Dedifferentiated amniotic fluid mesenchymal stem cell (primary cell): ENCODE data around the gene HOXC6.

Experiments used
- DNase-seq: peaks from one replicate; pipeline ENCODE4 v3.0.0-alpha.2; 2016; ENCODE audit errors: extremely low spot score

HOXC6 gene

DNA sequence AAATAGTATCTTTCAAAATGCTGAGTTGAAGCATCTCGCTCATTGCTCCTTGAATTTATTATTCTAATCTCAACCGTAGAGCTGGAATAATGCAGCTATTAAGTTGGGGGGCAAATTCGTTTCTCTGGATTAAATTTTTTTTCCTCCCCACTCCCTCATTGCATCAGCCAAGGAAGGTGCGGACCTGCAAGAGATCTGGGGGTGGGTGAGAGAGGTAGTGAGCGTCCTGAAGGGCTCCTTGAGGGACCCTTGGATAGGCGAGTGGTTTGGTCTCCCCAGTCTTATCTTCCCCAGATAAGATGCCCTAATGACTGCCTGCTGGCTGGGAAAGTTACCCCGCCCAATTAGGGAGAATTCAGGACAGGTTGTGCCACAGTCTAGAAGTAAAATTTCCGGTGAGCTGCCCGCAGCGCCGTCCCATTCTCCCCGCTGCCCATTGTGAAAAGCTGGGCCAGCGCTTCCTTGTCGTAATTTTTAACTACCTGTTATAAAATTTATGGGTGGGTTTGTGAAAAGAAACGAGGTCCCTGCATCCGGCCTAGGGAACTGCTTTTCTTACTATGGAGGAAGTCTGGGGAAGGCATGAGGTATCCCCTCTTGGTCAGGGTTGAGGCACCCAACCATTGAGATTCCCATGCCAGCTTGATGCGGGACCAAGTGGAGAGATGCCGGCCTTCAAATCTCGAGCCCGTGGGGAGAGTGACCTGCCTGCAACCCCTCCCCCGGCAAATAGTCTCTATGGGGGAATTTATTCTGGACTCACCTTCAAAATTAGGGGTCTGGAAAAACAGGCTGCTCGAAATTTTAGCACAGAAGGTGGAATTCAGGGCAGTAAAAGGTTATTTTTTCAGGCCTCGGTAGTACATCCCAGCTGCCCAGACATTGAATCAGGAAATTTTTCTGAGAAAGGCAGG, 13.0 kb upstream of the HOXC6 start:
- DNase-seq = no peak

DNA sequence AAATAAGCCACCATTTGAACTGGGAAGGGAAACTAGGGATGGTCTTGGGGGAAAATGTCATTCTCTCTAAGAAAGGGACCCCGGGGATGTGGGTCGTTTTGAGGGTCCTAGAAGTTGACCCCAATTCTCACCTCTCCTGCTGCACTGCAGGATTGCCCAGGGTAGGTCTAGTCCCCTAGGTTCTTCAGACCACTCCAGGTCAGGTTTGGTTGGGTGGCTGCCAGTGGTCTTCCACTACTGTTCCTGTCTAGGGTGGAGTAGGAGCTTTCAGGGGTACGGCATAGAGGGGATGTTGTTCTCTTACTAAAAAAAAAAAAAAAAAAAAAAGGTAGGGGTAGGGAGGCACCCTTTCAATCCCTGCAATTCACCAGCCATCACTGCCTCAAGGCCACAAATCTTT, 12.2 kb upstream of the HOXC6 start:
- no peak for DNase-seq

DNA sequence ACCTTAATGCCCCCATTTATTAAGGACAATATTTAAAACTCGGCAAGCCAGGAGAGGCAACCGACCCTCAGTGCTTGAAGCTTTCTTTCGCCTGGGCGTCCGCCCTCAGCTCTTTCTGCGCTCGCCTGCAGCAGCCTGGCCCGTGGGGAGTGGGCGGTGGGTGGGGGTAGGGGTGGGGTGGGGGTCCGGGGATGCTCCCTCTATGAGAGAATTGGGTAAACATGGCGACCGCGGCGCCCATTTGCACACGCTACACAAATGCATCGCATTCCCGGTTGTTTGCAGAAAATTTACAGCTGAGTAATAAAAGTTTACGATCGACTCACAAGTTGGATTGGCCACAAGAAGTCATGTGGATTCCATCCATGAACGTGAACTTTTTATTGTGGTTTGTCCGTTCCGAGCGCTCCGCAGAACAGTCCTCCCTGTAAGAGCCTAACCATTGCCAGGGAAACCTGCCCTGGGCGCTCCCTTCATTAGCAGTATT, 11.7 kb upstream of the HOXC6 start:
- DNase-seq = no peak

DNA sequence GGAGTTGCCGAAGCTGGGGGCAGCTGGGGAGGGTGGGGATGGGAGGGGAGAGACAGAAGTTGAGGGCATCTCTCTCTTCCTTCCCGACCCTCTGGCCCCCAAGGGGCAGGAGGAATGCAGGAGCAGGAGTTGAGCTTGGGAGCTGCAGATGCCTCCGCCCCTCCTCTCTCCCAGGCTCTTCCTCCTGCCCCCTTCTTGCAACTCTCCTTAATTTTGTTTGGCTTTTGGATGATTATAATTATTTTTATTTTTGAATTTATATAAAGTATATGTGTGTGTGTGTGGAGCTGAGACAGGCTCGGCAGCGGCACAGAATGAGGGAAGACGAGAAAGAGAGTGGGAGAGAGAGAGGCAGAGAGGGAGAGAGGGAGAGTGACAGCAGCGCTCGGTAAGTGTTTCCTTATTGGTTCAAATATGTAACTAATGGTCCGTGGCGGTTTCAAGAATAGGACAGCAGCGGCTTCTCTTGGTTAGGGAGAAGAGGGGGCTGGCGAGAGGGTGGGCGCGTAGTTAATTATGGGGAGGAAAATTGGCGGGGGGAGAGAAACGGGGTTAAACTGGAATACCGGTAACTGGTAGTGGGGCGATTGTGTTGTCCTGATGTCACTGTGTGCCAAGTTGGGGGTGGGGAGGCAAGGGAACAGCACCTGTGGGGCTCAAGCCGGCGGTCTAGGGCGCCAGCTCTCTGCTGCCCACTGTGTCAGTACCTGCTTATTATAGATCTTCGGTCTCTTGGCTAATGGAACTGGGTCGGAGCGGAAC, 11.0 kb upstream of the HOXC6 start:
- no peak for DNase-seq

DNA sequence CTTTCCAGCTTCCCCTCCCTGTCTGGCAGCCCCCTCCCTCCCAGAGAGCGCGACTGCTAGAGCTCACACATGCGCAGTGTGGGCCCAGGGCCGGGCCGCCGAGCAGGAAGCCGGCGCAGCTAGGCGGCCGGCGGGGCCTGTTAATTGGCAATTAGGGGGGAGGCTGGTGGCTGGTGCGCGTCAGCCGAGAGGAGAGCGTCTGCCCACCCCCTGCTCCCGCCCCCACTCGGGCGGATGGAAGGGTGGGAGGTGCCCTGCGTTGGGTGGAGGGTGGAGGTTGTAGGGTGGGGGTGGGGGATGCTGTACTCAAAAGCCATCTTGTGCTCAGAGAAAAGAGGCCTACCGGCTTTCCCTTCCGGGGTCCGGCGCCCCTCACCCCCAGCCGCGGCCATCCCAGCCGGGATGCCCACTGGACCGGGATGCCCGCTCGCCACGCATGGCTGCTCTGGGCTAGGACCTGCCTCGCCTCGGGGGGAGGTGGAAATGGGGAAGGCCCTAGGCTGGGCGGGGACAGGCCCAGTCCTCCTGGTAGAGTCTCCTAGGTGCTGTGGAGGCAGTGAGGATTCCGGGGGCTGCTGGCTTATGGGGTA, 10.3 kb upstream of the HOXC6 start:
- no peak for DNase-seq

DNA sequence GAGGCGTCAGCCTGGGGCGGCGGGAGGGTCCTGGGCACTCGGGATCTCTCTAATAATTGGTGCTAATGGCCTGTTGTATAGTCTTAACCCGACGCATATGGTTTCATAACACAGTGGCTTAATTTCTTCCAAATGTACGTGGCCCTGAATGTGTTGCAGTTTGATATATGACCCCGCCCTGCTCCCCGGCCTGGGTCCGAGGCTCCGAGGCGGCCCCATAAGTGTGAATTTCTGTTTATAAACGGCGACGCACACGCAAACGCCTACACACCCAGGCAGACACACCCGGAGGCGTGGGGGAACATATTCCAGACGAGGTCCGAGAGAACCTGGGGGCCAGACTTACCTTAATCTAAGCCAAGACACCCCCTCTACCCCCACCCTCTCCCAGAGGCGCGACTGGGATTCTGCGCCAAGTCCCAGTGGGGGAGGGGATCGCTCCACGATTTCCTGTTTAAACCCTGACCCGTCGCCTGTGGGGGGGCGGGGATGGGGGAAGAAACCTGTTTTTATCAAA, 9.7 kb upstream of the HOXC6 start:
- no peak for DNase-seq

DNA sequence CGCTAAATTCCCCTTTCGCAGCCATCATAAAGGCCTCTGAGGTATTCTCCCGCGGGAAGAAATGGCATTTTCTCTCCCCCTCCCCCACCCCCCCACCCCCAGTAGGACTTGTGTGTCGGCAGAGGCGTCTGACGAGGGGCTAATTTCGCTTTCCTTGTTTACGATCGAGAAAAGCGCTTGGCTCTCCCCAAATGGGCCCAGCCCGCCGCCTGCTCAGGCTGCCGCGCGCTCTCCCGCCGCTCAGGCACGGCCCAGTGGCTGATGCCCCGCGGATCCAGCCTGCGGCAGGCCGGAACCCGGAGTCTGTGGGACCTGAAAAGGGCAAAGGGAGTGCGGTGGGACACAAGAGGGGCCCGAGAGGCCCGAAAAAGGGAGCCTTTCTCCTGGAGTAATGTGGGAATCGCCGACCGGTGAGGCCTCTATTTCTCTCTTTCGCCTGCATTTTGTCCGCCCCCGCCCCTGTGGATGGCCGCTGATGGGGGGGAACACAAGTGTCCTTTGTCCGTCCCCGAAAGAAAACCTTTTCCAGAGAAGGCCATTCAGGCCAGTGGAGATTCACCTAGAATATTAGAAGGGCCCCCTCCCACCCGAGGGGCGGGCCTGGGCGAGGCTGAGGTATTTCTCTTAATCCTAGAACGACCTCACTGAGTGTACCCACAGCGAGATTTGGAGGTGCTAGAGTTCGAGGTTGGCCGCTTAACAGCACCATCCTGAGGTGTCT, 9.0 kb upstream of the HOXC6 start:
- no peak for DNase-seq

DNA sequence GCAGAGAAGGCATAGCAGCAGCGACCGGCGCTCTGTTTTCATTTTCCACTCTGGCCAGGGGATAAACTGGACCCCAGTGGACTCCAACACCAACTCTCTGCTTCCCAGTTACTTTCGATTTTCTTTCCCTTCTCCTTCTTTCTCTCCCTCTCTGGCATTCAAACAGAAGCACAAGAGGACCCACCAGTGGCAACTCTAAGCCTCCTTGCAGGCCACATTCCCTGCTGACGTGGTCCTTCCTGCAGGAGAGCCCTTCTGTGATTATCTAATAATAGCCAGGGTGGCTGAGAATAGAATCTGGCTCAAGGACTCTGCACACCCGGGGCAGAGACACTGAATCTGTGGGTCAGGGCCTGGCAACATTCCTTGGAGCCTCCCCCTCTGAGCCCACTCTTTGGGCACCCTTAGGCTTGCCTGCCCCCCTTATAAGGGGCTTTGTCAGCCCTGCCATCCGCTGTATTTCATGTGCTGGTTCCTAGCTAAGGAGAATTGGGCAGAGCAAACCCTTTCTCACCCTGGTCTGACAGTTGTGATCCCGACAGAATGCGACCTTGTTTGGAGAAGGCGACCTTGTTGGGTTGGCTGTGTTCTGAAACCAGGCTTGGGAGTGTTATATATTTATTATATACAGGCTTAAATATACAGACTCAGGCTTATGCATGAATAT, 8.2 kb upstream of the HOXC6 start:
- DNase-seq = no peak

DNA sequence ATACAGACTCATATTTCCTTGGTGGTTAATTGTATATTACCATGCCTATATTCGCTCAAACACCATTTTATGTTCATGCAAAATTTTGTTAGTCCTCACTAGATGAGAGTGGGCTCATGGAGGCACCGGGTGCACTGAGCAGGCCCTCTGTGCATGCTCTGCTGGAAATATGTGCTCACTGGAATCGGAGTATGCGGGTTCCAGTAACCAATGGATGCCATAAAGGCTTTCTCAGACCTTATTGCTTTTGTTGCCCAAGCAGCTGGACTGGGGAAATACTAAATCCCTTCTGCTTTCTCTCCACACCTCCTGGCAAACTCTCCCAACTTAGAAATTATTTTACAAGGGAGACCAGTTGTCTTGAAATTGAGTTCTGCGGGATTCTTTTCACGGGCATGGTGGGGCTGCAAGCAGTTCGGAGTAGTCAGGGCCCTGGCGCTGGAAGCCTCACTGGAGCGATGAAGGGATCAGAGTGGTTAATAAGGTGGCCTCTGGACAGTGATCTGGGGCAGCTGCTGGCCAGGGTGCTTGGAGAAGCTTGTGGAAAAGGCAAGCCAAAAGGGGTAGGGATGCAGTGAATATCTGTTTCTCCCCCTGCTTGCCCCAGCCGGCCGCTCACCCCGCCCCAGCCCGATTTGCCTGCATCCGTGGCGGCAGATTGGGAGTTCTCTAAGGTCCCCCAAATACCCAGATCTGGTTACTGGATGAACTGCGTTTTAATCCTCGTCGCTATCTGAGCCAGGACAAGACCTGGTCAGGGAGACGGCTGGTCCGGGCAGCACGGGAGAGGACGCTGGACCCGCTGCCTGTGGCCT, 7.4 kb upstream of the HOXC6 start:
- no peak for DNase-seq

DNA sequence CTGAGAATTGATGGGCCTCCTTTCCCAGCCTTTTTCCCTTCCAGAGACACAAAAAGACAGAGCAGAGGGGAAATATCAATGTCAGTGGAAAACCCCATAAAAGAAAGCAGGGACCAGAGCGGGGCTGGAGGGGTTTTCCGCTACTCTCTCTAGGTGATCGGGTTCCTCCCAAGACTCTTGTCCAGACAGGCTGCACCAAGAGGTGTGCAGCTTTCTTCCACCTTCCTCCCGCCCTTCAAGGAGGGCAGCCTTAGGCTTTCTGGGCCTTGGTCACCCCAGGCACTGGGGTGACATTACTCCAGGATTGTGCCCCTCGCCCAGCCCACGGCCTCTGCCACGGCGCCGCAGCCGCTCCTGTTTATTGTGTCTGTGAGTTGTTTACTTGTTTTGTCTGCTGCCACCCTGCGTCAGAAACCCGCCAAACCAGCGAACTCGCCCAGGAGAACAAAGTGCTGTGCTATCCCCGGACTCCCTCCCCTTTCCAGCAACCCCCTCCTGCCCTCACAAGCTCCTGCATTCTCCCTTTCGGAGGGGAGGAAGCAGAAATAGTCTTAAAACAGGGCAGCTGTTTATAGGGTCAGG, 6.7 kb upstream of the HOXC6 start:
- no peak for DNase-seq

DNA sequence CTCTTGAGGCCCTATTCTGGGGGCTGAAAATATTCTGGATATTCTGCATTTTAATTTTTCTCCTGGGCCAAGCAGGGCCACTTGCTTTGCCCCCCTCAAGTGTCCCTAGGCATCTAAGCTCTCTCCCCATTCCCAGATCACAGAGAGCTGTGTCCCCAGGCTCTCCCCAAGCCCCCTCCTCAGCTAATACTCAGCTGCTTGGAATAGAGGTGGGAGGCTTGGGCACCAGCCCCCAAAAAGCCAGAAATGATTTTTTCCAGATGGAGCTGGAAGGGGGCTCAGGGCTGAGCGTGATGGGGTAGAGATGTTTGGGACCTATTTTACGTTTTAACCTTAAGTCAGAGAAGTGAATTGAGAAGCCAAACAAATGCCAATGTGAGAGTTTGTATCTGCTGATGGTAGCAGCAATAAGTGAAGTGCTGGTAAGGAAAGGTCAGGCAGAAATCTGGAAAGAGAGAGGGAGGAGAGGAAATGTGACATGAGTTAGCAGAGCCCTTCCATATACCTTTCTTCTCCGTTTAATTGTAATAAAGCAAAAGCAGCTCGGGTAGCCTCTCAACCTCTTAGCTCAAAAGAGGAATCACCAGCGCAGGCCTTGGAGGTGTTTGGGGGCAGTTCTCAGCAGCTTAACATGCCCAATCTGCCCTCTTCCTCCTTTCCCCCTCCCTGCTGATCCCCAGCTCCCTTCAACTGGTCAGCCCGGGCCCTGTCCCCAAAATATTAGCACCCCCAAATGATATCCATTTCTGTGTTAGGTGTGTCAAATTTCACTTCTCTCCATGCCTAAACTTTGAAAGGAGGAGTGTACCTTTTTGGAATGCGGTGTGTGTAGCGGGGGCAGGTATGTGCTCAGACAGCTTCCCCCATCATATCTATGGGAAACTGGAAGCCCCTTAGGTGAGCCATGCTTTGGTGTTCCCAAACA, 5.0 kb upstream of the HOXC6 start:
- DNase-seq = no peak

DNA sequence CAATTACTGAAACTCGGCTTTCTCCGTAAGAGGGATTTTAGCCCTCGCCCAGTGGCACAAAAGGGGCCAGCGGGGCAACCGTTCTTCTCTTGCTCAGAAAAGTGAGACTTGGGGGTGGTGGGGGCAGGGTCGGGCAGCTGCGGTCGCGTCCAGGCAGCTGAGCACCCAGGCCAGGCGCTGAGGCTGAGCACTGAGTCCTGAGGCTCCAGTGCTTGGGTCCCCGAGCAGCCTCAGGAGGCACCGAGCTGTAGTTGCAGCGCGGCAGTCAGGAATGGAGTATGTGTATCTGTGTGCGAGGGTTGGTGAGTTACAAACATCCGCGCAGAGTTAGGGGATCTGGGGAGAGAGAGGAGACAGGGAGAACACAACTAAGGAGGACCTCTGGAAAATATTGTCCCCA, 4.1 kb upstream of the HOXC6 start:
- DNase-seq = no peak

DNA sequence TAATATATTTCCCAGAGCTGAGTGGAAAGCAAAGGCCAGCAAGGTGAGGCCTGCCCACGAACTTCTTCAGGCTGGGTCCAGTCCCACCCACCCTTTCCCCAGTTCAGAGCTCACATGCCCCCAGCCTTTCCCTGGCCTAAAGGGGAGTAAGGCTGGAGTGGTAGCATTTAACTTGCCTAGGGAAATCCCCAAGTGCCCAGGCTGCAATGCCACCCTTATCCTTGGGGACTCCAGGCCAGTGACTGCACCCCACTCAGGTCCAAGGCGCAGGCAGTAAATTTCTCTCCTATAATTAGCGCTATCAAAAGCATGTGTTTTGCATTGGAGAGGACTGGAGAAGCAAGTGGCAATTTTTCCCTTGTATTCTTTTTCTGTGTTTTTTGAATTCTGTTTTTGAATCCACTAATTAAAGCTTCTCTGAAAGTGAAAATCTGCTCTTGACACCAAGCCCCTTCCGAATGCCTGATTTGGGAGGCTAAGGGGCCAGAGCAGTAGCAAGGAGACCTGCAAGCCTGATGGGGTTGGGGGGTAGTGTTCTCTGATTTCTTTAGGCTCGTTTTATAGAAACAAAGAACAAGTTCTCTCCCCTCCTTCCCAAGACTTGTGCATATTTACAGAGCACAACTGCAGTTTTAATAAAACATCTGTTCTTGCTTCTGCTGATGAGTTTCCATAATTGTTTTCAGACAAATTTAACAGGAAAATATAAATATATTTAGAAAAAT, 3.5 kb upstream of the HOXC6 start:
- DNase-seq = no peak

DNA sequence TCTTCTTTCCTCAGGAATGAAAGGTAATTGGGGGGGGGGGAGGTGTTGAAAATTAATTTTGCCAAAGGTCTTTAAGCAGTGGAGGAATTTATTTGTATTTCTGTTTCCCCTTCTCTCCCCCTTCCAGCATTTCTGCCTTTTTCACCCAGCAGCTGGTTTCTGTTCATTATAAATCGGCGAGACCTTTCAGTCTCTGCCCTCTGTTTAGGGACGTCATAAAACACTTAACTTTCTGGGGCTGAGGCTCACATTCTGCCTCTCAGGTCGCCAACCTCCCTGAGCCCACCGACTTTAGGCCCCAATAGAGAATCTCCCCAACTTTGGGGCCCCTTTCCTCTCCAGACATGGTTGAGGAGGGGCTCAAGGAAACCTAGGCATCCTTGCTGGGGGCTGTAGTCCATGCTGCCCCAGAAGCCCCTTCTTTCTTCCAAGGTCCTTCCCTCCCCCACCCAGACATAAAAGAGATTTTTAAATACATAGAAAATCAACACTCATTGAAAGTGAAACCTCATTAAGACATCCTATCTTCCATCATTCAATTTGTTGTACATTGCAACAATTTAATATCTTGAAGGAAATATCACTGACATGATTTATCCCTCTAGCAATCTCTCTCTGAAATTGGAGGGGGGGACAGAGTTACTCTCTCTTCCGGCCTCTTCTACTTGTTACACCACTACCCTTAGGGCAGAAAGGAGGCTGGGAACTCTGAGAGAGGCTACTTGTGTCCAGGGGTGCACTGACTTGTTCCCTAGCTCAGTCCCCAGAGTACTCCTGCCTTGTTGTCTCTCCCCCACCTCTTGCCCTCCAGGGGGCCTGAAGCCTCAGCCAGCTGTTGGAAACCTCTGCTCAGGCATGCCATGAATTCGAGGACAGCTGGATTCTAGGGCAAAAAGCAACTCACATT, 2.5 kb upstream of the HOXC6 start:
- no peak for DNase-seq

DNA sequence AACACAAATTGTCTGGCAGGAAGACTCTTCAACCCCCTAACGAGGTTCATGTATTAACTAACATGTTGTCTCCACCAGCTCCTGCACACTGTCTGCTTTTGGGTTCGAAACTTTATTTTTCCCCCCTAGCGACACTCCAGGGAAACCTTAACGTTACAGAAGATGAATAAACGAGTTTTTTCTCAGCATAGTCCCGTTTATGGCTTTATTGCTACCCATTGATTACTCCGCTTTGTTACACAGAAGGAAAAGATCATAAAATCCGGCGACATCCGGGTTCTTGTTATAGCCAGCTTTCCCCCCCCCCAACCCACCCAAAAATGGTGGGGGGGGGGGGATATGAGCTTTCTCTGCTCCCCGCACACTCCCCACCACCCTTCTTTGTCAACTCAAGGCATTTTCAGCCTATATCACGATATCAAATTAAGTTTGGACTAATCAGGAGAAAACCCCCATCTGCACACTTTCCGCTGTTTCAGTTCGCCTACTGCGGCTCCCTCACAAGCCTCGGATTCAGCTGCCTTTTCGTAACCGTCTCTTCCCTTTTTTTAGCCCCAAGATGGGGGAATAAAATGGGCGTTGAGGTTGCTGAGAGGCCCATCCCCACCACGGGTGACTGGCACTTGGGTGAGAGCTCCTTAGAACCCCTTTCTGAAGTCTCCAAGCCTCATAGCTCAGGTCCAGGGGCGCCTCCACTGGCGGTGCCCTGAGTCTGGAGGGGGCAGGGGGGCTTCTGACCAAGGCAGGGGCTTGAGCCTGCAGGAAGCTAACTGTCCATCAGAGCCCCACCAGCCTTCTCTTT, 1.4 kb upstream of the HOXC6 start:
- DNase-seq = no peak

DNA sequence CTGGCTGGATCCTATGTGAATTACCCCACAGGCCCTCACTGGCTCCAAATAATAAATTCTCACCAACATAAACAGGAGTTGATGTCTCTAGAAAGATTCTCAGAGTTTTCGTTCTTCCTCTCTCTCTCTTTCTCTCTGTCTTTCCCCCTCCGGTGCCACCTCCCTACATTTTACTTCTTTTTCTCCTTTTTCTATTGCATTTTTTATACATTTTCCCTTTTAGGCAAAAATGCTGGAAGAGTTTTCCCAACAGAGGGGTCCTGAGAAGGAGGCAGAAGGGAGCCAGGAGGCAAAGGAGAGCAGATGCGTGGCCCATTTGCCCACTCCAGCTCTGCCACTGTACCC, 826 bp upstream of the HOXC6 start:
- no peak for DNase-seq
